GM12878 (cell line): ENCODE results near the gene RIMS3. TPM values are rescaled to one million over a fixed set of nuclear protein-coding genes. Genes with fewer than 3 reads are reported as not detected.

Source experiments
- ASH2L ChIP-seq: fragments of 300-600, 200-600 bp; sonication (generic); IDR thresholded peaks from 2 replicates; pipeline ENCODE4 v1.6.1; 2017; ENCODE audit warnings: low read depth, mild to moderate bottlenecking, borderline replicate concordance
- BACH1 ChIP-seq: fragments of 450-650 bp; IDR thresholded peaks from 2 replicates; pipeline ENCODE4 v1.6.1; 2017; ENCODE audit warnings: mild to moderate bottlenecking, borderline replicate concordance
- CBX3 ChIP-seq: fragments of 200-600 bp; sonication (generic); IDR thresholded peaks from 2 replicates; pipeline ENCODE4 v1.6.1; 2016; ENCODE audit warnings: low read depth, borderline replicate concordance
- CHD2 ChIP-seq: IDR thresholded peaks from 2 replicates; pipeline ENCODE4 v1.6.1; 2011; ENCODE audit warnings: low read depth, low read length, improper control_type of control experiment, borderline replicate concordance
- CREB1 ChIP-seq: IDR thresholded peaks from 2 replicates; pipeline ENCODE4 v1.6.1; 2012; ENCODE audit warnings: low read depth, mild to moderate bottlenecking, inconsistent platforms
- ETV6 ChIP-seq, 2 experiments: fragments of 450-650 bp in 1 of 2; IDR thresholded peaks in 1 of 2; conservative IDR thresholded peaks in 1 of 2; 2 replicates each; pipeline ENCODE4 v1.6.1; 2014; ENCODE audit warnings: antibody characterized with exemption in 1 of 2, borderline replicate concordance in 1 of 2, low read depth in 1 of 2, mild to moderate bottlenecking in 1 of 2, moderate library complexity in 1 of 2
- EZH2 ChIP-seq: IDR thresholded peaks from 2 replicates; pipeline ENCODE4 v1.6.1; 2012; ENCODE audit warnings: low read depth, mild to moderate bottlenecking, control low read depth, inconsistent platforms, low read length, borderline replicate concordance; ENCODE audit not compliant: control insufficient read depth
- FOS ChIP-seq: IDR thresholded peaks from 3 replicates; pipeline ENCODE4 v1.6.1; 2011; ENCODE audit warnings: borderline replicate concordance; ENCODE audit not compliant: insufficient read length; ENCODE audit errors: extremely low read depth
- MEF2A ChIP-seq: IDR thresholded peaks from 2 replicates; pipeline ENCODE4 v1.6.1; 2011; ENCODE audit warnings: low read depth, mild to moderate bottlenecking, low read length, moderate library complexity; ENCODE audit not compliant: insufficient read depth
- MTA3 ChIP-seq: IDR thresholded peaks from 2 replicates; pipeline ENCODE4 v1.6.1; 2012; ENCODE audit warnings: low read length, inconsistent platforms, borderline replicate concordance
- NBN ChIP-seq: fragments of 450-650 bp; IDR thresholded peaks from 2 replicates; pipeline ENCODE4 v1.6.1; 2016
- NR2C1 ChIP-seq: fragments of 450-650 bp; IDR thresholded peaks from 2 replicates; pipeline ENCODE4 v1.6.1; 2017; ENCODE audit warnings: antibody characterized with exemption, mild to moderate bottlenecking, moderate library complexity
- POU2F2 ChIP-seq: IDR thresholded peaks from 3 replicates; pipeline ENCODE4 v1.6.1; 2011; ENCODE audit warnings: low read depth, mild to moderate bottlenecking, low read length, borderline replicate concordance
- RUNX3 ChIP-seq: IDR thresholded peaks from 2 replicates; pipeline ENCODE4 v1.6.1; 2012; ENCODE audit warnings: low read length, inconsistent platforms
- SIN3A ChIP-seq: IDR thresholded peaks from 2 replicates; pipeline ENCODE4 v1.6.1; 2012; ENCODE audit warnings: low read depth, low read length, improper control_type of control experiment
- SKIL ChIP-seq: fragments of 450-650 bp; IDR thresholded peaks from 2 replicates; pipeline ENCODE4 v1.6.1; 2017; ENCODE audit warnings: mild to moderate bottlenecking, low read depth, inconsistent platforms; ENCODE audit not compliant: poor library complexity, severe bottlenecking
- SMAD1 ChIP-seq: fragments of 450-650 bp; IDR thresholded peaks from 2 replicates; pipeline ENCODE4 v1.6.1; 2018; ENCODE audit warnings: mild to moderate bottlenecking, low read depth; ENCODE audit not compliant: partially characterized antibody
- SREBF1 ChIP-seq: IDR thresholded peaks from 2 replicates; pipeline ENCODE4 v1.6.1; 2012; ENCODE audit warnings: mild to moderate bottlenecking, low read length
- SUPT20H ChIP-seq: IDR thresholded peaks from 2 replicates; pipeline ENCODE4 v1.6.1; 2011; ENCODE audit warnings: low read depth, mild to moderate bottlenecking, low read length, moderate library complexity, borderline replicate concordance; ENCODE audit not compliant: control insufficient read depth
- TARDBP ChIP-seq: IDR thresholded peaks from 2 replicates; pipeline ENCODE4 v1.6.1; 2016; ENCODE audit warnings: borderline replicate concordance
- ZBTB33 ChIP-seq: fragments of 450-650 bp; IDR thresholded peaks from 2 replicates; pipeline ENCODE4 v1.6.1; 2017; ENCODE audit warnings: mild to moderate bottlenecking
- ZNF24 ChIP-seq: fragments of 450-650 bp; IDR thresholded peaks from 2 replicates; pipeline ENCODE4 v1.6.1; 2017; ENCODE audit warnings: antibody characterized with exemption, mild to moderate bottlenecking
- ZNF384 ChIP-seq: IDR thresholded peaks from 2 replicates; pipeline ENCODE4 v1.6.1; 2012; ENCODE audit warnings: low read depth, mild to moderate bottlenecking, low read length, improper control_type of control experiment, borderline replicate concordance
- ZNF622 ChIP-seq: fragments of 450-650 bp; IDR thresholded peaks from 2 replicates; pipeline ENCODE4 v1.6.1; 2017; ENCODE audit warnings: mild to moderate bottlenecking, inconsistent platforms
- polyA plus RNA-seq, 11 experiments: library from polyadenylated mRNA; depleted of rRNA in 4 of 11; unstranded in 6 of 11; stranded (reverse) in 5 of 11; fragments of >200 nt; fragmentation: Nextera tagmentation in 4 of 11; fragmentation: Illumina TruSeq in 1 of 11; extraction: Ambion mirVana in 4 of 11; extraction: Trizol in 1 of 11; gene quantifications; 1 replicate in 1 of 11; 2 replicates in 10 of 11; pipeline versions ENCODE4 v1.2.1 to v1.2.3, GENCODE V29; 2011 to 2016; ENCODE audit warnings: inconsistent platforms in 2 of 11, missing spikeins in 2 of 11, low read depth in 1 of 11
- total RNA-seq, 4 experiments: library from RNA; depleted of rRNA in 3 of 4; stranded (reverse); fragments of >200 nt in 3 of 4; fragmentation: Illumina TruSeq in 1 of 4; extraction: Trizol in 1 of 4; gene quantifications; 2 replicates each; pipeline versions ENCODE4 v1.2.1 to v1.2.3, GENCODE V29; 2013 to 2021
- TF ChIP-seq, protein P1 (sequence below): fragments of 450-650 bp; IDR thresholded peaks from 2 replicates; pipeline ENCODE4 v1.6.1; 2017; ENCODE audit warnings: mild to moderate bottlenecking, moderate library complexity

Gene RIMS3
- total and polyA plus RNA-seq, 10 of the 15 experiments (the other 5 are each of a cell fraction or from before 2014, with no cell fraction given) = 0.02 to 4.7 (median 0.39) TPM

- TF ChIP-seq, protein P1, sequence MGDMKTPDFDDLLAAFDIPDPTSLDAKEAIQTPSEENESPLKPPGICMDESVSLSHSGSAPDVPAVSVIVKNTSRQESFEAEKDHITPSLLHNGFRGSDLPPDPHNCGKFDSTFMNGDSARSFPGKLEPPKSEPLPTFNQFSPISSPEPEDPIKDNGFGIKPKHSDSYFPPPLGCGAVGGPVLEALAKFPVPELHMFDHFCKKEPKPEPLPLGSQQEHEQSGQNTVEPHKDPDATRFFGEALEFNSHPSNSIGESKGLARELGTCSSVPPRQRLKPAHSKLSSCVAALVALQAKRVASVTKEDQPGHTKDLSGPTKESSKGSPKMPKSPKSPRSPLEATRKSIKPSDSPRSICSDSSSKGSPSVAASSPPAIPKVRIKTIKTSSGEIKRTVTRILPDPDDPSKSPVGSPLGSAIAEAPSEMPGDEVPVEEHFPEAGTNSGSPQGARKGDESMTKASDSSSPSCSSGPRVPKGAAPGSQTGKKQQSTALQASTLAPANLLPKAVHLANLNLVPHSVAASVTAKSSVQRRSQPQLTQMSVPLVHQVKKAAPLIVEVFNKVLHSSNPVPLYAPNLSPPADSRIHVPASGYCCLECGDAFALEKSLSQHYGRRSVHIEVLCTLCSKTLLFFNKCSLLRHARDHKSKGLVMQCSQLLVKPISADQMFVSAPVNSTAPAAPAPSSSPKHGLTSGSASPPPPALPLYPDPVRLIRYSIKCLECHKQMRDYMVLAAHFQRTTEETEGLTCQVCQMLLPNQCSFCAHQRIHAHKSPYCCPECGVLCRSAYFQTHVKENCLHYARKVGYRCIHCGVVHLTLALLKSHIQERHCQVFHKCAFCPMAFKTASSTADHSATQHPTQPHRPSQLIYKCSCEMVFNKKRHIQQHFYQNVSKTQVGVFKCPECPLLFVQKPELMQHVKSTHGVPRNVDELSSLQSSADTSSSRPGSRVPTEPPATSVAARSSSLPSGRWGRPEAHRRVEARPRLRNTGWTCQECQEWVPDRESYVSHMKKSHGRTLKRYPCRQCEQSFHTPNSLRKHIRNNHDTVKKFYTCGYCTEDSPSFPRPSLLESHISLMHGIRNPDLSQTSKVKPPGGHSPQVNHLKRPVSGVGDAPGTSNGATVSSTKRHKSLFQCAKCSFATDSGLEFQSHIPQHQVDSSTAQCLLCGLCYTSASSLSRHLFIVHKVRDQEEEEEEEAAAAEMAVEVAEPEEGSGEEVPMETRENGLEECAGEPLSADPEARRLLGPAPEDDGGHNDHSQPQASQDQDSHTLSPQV = no peak
- TF ChIP-seq MTA3 = no peak
- no peak for TF ChIP-seq POU2F2
- no peak for TF ChIP-seq NR2C1
- TF ChIP-seq CREB1 = peak; percentile 66; the same call in 1 of the 2 replicates
- TF ChIP-seq CBX3 = no peak
- no peak for TF ChIP-seq SKIL
- TF ChIP-seq ZBTB33 = no peak
- TF ChIP-seq RUNX3 = 0 out of 2 replicates have a peak, but pooled peaks have one; percentile 11
- TF ChIP-seq SIN3A = no peak
- TF ChIP-seq ZNF622 = no peak
- TF ChIP-seq CHD2 = no peak
- TF ChIP-seq SREBF1 = no peak
- TF ChIP-seq ASH2L = no peak
- peak; percentile 77; the same call in 1 of the 2 replicates for TF ChIP-seq MEF2A
- no peak for TF ChIP-seq TARDBP
- no peak for TF ChIP-seq ZNF24
- TF ChIP-seq NBN = no peak
- TF ChIP-seq FOS = no peak
- no peak for TF ChIP-seq EZH2
- TF ChIP-seq ZNF384 = no peak
- no peak for TF ChIP-seq BACH1
- no peak for TF ChIP-seq SMAD1
- TF ChIP-seq SUPT20H = no peak
- TF ChIP-seq ETV6 (conservative IDR thresholded peaks at IDR 0.05 in 1 of 2, IDR thresholded peaks at IDR 0.05 in 1 of 2; ENCODE audit: borderline replicate concordance in 1 of 2, low read depth in 1 of 2) = peak in 1 of 2 experiments; percentile 29; a peak in 1 of 4 replicates
These were observed 47.5 kb upstream of the RIMS3 start (continued) for GRCh38 chr1:40712997-40713396.
